HEK293 (cell line): ENCODE measurements around the gene TRPM8.

Experiments
- CTCF ChIA-PET: fragments of 350-600 bp; formaldehyde crosslinking; extraction: SDS; loops from one replicate; lab custom pipeline; 2021; ENCODE audit warnings: antibody characterized with exemption; lab: Yijun Ruan, JAX
- POLR2A ChIA-PET: fragments of 300-600 bp; formaldehyde crosslinking; extraction: SDS; loops from one replicate; lab custom pipeline; 2020; ENCODE audit warnings: antibody characterized with exemption, inconsistent platforms; lab: Yijun Ruan, JAX
- H3K27ac ChIP-seq: fragments of 200-500 bp; sonication (Bioruptor generic); 2 replicates; pipeline ENCODE4 v1.5.1; 2014; ENCODE audit warnings: low read depth, low read length, control low read depth, inconsistent platforms; ENCODE audit errors: extremely low read depth
- H3K36me3 ChIP-seq, 2 experiments: fragments of 200-500 bp in 1 of 2; sonication (Bioruptor generic) in 1 of 2; 1 replicate in 1 of 2; 2 replicates in 1 of 2; pipeline ENCODE4 v1.5.1; 2014 to 2017; ENCODE audit warnings: inconsistent platforms in 2 of 2, low read length in 2 of 2; ENCODE audit not compliant: control insufficient read depth in 2 of 2, insufficient read depth in 1 of 2
- H3K4me1 ChIP-seq: fragments of 200-500 bp; sonication (Bioruptor generic); 2 replicates; pipeline ENCODE4 v1.5.1; 2014; ENCODE audit warnings: mild to moderate bottlenecking, low read length, inconsistent platforms; ENCODE audit not compliant: control insufficient read depth, insufficient read depth
- H3K4me3 ChIP-seq: 2 replicates; pipeline ENCODE4 v1.5.1; 2011; ENCODE audit warnings: low read depth, mild to moderate bottlenecking, control low read depth, low read length, moderate library complexity
- H3K9me3 ChIP-seq: fragments of 200-500 bp; sonication (Bioruptor generic); 2 replicates; pipeline ENCODE4 v1.5.1; 2014; ENCODE audit warnings: low read depth, low read length, inconsistent platforms; ENCODE audit not compliant: control insufficient read depth, insufficient read depth
- AEBP2 ChIP-seq: fragments of 450-650 bp; formaldehyde crosslinking; IDR thresholded peaks from 2 replicates; pipeline ENCODE4 v1.5.1; 2016; ENCODE audit warnings: missing biosample characterization, missing genetic modification characterization, borderline replicate concordance
- CTCF ChIP-seq: fragments of 450-650 bp; formaldehyde crosslinking; IDR thresholded peaks from 2 replicates; pipeline ENCODE4 v1.5.1; 2016; ENCODE audit warnings: missing biosample characterization, missing genetic modification characterization
- GLIS2 ChIP-seq: fragments of 450-650 bp; formaldehyde crosslinking; IDR thresholded peaks from 2 replicates; pipeline ENCODE4 v1.5.1; 2016; ENCODE audit warnings: missing biosample characterization, missing genetic modification characterization
- HOXA7 ChIP-seq: sonication (generic); formaldehyde crosslinking; IDR thresholded peaks from 2 replicates; pipeline ENCODE4 v1.8.1; 2022; ENCODE audit warnings: missing genetic modification reagents, borderline replicate concordance
- OSR2 ChIP-seq: fragments of 450-650 bp; formaldehyde crosslinking; IDR thresholded peaks from 2 replicates; pipeline ENCODE4 v1.5.1; 2016; ENCODE audit warnings: missing biosample characterization, missing genetic modification characterization
- SALL2 ChIP-seq: fragments of 450-650 bp; formaldehyde crosslinking; IDR thresholded peaks from 2 replicates; pipeline ENCODE4 v1.5.0; 2017; ENCODE audit warnings: missing biosample characterization, mild to moderate bottlenecking, missing genetic modification characterization, borderline replicate concordance
- SP2 ChIP-seq: fragments of 450-650 bp; formaldehyde crosslinking; IDR thresholded peaks from 2 replicates; pipeline ENCODE4 v1.5.1; 2016; ENCODE audit warnings: missing biosample characterization, missing genetic modification characterization
- SP3 ChIP-seq: fragments of 450-650 bp; formaldehyde crosslinking; IDR thresholded peaks from 2 replicates; pipeline ENCODE4 v1.5.1; 2016; ENCODE audit warnings: missing biosample characterization, missing genetic modification characterization
- ZBTB26 ChIP-seq: fragments of 450-650 bp; formaldehyde crosslinking; optimal IDR thresholded peaks from 2 replicates; pipeline ENCODE3; 2016; ENCODE audit warnings: missing biosample characterization, mild to moderate bottlenecking, missing genetic modification characterization
- ZFP41 ChIP-seq: fragments of 450-650 bp; formaldehyde crosslinking; IDR thresholded peaks from 2 replicates; pipeline ENCODE4 v1.5.1; 2016; ENCODE audit warnings: missing biosample characterization, missing genetic modification characterization, borderline replicate concordance
- ZNF10 ChIP-seq: fragments of 450-650 bp; formaldehyde crosslinking; IDR thresholded peaks from 2 replicates; pipeline ENCODE4 v1.5.1; 2017; ENCODE audit warnings: missing biosample characterization, missing genetic modification characterization
- ZNF157 ChIP-seq: fragments of 450-650 bp; formaldehyde crosslinking; IDR thresholded peaks from 2 replicates; pipeline ENCODE4 v1.5.1; 2016; ENCODE audit warnings: missing biosample characterization, missing genetic modification characterization
- ZNF175 ChIP-seq: fragments of 450-650 bp; formaldehyde crosslinking; IDR thresholded peaks from 2 replicates; pipeline ENCODE4 v1.5.1; 2016; ENCODE audit warnings: missing biosample characterization, missing genetic modification characterization
- ZNF280C ChIP-seq: fragments of 450-650 bp; formaldehyde crosslinking; IDR thresholded peaks from 2 replicates; pipeline ENCODE4 v1.5.1; 2016; ENCODE audit warnings: missing biosample characterization, missing genetic modification characterization
- ZNF311 ChIP-seq: fragments of 450-650 bp; formaldehyde crosslinking; IDR thresholded peaks from 2 replicates; pipeline ENCODE4 v1.5.1; 2017; ENCODE audit warnings: missing biosample characterization, missing genetic modification characterization, borderline replicate concordance
- ZNF404 ChIP-seq: fragments of 450-650 bp; formaldehyde crosslinking; IDR thresholded peaks from 2 replicates; pipeline ENCODE4 v1.5.1; 2017; ENCODE audit warnings: missing biosample characterization, missing genetic modification characterization
- ZNF501 ChIP-seq: fragments of 450-650 bp; formaldehyde crosslinking; IDR thresholded peaks from 2 replicates; pipeline ENCODE4 v1.5.1; 2016; ENCODE audit warnings: missing biosample characterization, missing genetic modification characterization
- ZNF544 ChIP-seq: fragments of 450-650 bp; formaldehyde crosslinking; IDR thresholded peaks from 2 replicates; pipeline ENCODE4 v1.5.0; 2017; ENCODE audit warnings: missing biosample characterization, missing genetic modification characterization
- ZNF626 ChIP-seq: fragments of 450-650 bp; sonication (Bioruptor Pico); formaldehyde crosslinking; IDR thresholded peaks from 2 replicates; pipeline ENCODE4 v1.5.1; 2018; ENCODE audit warnings: missing biosample characterization, missing genetic modification characterization, inconsistent platforms
- ZSCAN30 ChIP-seq: fragments of 450-650 bp; IDR thresholded peaks from 2 replicates; pipeline ENCODE4 v1.5.1; 2018; ENCODE audit warnings: missing biosample characterization, mild to moderate bottlenecking, missing genetic modification characterization, moderate library complexity
- TF ChIP-seq, protein P1 (sequence below): fragments of 450-650 bp; formaldehyde crosslinking; IDR thresholded peaks from 2 replicates; pipeline ENCODE4 v1.5.1; 2016; ENCODE audit warnings: missing biosample characterization, missing genetic modification characterization
- TF ChIP-seq, protein P2 (sequence below): fragments of 450-650 bp; formaldehyde crosslinking; conservative IDR thresholded peaks from 2 replicates; pipeline ENCODE4 v1.5.1; 2016; ENCODE audit warnings: low read depth, missing biosample characterization, missing genetic modification characterization

TRPM8 gene

DNA sequence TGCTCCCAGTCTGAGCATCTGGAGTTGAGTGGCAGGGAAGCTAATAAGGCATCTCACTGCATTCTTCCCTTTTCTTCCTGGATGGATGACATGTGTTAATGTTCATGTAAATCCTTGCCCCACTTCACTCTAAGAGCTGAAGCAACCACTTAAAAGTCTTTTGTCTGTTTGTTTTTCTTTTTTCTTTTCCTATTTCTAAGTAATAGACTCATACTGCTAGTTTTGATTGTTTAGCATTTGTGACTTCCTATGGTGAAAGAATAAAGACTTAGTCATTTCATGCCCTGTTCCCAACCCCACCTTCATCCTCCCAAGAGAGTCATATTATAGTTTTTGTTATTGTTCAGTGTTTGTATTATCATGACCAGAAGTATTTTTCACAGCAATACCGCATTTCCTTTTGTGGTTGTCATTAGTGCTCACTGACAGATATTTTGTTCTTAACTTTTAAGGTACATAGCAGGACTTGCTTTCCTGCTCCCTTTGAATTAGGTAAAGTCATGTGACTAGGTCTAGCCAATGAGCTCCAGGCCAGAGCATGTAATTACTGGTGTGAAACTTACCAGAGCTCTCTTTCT, 115.2 kb downstream of the TRPM8 start (continued):
- TF ChIP-seq SALL2 (tag by site-specific recombination) (no peak), SP2 (tag by site-specific recombination) (no peak), ZSCAN30 (tag by site-specific recombination) (no peak), ZNF501 (no peak), ZNF10 (no peak), OSR2 (no peak)

DNA sequence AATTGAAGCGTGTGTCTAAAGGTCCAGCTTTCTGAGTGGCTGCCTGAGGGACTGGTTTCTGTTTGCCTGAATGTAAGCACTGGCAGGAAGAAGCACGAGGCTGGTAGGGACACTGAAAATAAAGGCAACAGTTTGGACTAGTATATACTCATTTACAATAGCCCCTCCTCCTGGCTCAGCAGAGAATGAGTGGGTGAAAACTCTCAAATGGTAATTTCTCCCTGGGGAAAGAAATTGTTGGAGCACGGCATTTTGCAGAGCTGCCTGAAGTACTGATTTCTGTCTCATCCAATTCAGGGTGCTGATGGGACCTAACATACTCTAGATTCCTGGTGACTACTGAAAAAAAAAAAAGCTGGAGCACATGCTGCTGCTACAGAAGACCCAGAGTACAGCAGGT, 116.0 kb downstream of the TRPM8 start:
- CTCF ChIA-PET = no interaction called here
- Histone ChIP-seq H3K4me3 (no peak overlapping the region), H3K36me3 (no peaks in the 10 kb centered on the region), H3K27ac (no peak overlapping the region), H3K9me3 (no peaks in the 10 kb centered on the region), H3K4me1 (no peaks in the 10 kb centered on the region)
- POLR2A ChIA-PET = no interaction called here
- no peak for TF ChIP-seq ZNF626 (tag by site-specific recombination)
- TF ChIP-seq ZNF404 (tag by site-specific recombination) = no peak
- TF ChIP-seq GLIS2 (tag by site-specific recombination) = no peak
- no peak for TF ChIP-seq CTCF (tag by site-specific recombination)
- TF ChIP-seq ZNF501 = no peak
- TF ChIP-seq ZFP41 (tag by site-specific recombination) = no peak
- TF ChIP-seq AEBP2 (tag by site-specific recombination) = no peak
- TF ChIP-seq ZNF157 (tag by site-specific recombination) = no peak
- TF ChIP-seq ZNF280C = no peak
- no peak for TF ChIP-seq ZNF544 (tag by site-specific recombination)
- TF ChIP-seq ZBTB26 (tag by site-specific recombination) = no peak
- TF ChIP-seq, protein P1, sequence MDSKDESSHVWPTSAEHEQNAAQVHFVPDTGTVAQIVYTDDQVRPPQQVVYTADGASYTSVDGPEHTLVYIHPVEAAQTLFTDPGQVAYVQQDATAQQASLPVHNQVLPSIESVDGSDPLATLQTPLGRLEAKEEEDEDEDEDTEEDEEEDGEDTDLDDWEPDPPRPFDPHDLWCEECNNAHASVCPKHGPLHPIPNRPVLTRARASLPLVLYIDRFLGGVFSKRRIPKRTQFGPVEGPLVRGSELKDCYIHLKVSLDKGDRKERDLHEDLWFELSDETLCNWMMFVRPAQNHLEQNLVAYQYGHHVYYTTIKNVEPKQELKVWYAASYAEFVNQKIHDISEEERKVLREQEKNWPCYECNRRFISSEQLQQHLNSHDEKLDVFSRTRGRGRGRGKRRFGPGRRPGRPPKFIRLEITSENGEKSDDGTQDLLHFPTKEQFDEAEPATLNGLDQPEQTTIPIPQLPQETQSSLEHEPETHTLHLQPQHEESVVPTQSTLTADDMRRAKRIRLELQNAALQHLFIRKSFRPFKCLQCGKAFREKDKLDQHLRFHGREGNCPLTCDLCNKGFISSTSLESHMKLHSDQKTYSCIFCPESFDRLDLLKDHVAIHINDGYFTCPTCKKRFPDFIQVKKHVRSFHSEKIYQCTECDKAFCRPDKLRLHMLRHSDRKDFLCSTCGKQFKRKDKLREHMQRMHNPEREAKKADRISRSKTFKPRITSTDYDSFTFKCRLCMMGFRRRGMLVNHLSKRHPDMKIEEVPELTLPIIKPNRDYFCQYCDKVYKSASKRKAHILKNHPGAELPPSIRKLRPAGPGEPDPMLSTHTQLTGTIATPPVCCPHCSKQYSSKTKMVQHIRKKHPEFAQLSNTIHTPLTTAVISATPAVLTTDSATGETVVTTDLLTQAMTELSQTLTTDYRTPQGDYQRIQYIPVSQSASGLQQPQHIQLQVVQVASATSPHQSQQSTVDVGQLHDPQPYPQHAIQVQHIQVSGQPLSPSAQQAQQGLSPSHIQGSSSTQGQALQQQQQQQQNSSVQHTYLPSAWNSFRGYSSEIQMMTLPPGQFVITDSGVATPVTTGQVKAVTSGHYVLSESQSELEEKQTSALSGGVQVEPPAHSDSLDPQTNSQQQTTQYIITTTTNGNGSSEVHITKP = no peak
- TF ChIP-seq HOXA7 (CRISPR knock-in tag) = no peak
- TF ChIP-seq ZNF311 (tag by site-specific recombination) = no peak
- TF ChIP-seq SP3 (tag by site-specific recombination) = no peak
- TF ChIP-seq, protein P2, sequence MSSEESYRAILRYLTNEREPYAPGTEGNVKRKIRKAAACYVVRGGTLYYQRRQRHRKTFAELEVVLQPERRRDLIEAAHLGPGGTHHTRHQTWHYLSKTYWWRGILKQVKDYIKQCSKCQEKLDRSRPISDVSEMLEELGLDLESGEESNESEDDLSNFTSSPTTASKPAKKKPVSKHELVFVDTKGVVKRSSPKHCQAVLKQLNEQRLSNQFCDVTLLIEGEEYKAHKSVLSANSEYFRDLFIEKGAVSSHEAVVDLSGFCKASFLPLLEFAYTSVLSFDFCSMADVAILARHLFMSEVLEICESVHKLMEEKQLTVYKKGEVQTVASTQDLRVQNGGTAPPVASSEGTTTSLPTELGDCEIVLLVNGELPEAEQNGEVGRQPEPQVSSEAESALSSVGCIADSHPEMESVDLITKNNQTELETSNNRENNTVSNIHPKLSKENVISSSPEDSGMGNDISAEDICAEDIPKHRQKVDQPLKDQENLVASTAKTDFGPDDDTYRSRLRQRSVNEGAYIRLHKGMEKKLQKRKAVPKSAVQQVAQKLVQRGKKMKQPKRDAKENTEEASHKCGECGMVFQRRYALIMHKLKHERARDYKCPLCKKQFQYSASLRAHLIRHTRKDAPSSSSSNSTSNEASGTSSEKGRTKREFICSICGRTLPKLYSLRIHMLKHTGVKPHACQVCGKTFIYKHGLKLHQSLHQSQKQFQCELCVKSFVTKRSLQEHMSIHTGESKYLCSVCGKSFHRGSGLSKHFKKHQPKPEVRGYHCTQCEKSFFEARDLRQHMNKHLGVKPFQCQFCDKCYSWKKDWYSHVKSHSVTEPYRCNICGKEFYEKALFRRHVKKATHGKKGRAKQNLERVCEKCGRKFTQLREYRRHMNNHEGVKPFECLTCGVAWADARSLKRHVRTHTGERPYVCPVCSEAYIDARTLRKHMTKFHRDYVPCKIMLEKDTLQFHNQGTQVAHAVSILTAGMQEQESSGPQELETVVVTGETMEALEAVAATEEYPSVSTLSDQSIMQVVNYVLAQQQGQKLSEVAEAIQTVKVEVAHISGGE (tag by site-specific recombination) = no peak
- TF ChIP-seq ZNF175 (tag by site-specific recombination) = no peak
